Peyer's patch (tissue), 4 donors: Measurements from ENCODE around the gene ADM5.

ENCODE experiments used
- CTCF ChIP-seq, 6 experiments: fragments of 450-650 bp in 4 of 6; fragments of 200-600 bp in 2 of 6; sonication (generic) in 1 of 6; IDR thresholded peaks; one replicate each; pipeline ENCODE4 v1.5.1; 2017 to 2019; ENCODE audit warnings: antibody characterized with exemption in 6 of 6, mild to moderate bottlenecking in 3 of 6, moderate library complexity in 1 of 6
- POLR2A ChIP-seq, 2 donors: fragments of 450-650 bp; IDR thresholded peaks; one replicate each; pipeline ENCODE4 v1.5.1; 2017; ENCODE audit warnings: antibody characterized with exemption in 2 of 2, mild to moderate bottlenecking in 2 of 2, moderate library complexity in 2 of 2

- TF ChIP-seq CTCF (IDR thresholded peaks at IDR 0.05) = no peak
- no peak for TF ChIP-seq POLR2A (IDR thresholded peaks at IDR 0.05)
These were observed 31.3 kb upstream of the ADM5 start for GRCh38 chr19:49658139-49658517.
